ENCODE measurements around the gene ROBO1. TPM values are rescaled to one million over a fixed set of nuclear protein-coding genes. Genes with fewer than 3 reads are reported as not detected.

The ROBO1 gene
- total and polyA plus RNA-seq, 4 donors = 1.0 to 30.3 (median 3.9) TPM

- no peak overlapping the region for H3K9ac ChIP-seq (ENCODE audit: low read depth in 1 of 2, low read length in 2 of 2)
- no peaks in the 10 kb centered on the region for H3K27me3 ChIP-seq (ENCODE audit: control insufficient read depth in 4 of 4, insufficient read depth in 4 of 4, low read length in 3 of 4)
- H3K27ac ChIP-seq (ENCODE audit: low read depth in 1 of 2, low read length in 2 of 2) = no peak overlapping the region
- no peak for DNase-seq (ENCODE audit: low spot score)
- no peak overlapping the region for H3K4me3 ChIP-seq (ENCODE audit: low read depth in 1 of 3, low read length in 3 of 3)
- H3K36me3 ChIP-seq (ENCODE audit: control insufficient read depth in 4 of 4, insufficient read depth in 3 of 4, low read depth in 1 of 4, low read length in 3 of 4) = no peaks in the 10 kb centered on the region
- whole genome bisulfite sequencing = 68% methylated on average over 2 of the region's 2 CpGs
- TF ChIP-seq HNF4A (conservative IDR thresholded peaks at IDR 0.05) (no peak), RXRA (IDR thresholded peaks at IDR 0.05) (no peak), GABPA (IDR thresholded peaks at IDR 0.05 in 1 of 2, conservative IDR thresholded peaks at IDR 0.05 in 1 of 2) (no peak), YY1 (IDR thresholded peaks at IDR 0.05) (no peak), RAD21 (IDR thresholded peaks at IDR 0.05) (no peak), MAX (IDR thresholded peaks at IDR 0.05) (no peak)
- H3K4me1 ChIP-seq (ENCODE audit: control insufficient read depth in 4 of 4, insufficient read depth in 4 of 4, low read length in 3 of 4) = no peaks in the 10 kb centered on the region
- H3K9me3 ChIP-seq (ENCODE audit: control insufficient read depth in 4 of 4, low read length in 3 of 4) = no peaks in the 10 kb centered on the region
Measured at GRCh38 chr3:79351699-79352098, 416.1 kb downstream of the ROBO1 start.

- no peak for DNase-seq (ENCODE audit: low spot score)
- 32% methylated on average over 4 of the region's 4 CpGs for WGBS
- no peaks in the 10 kb centered on the region for H3K36me3 ChIP-seq (ENCODE audit: control insufficient read depth in 4 of 4, insufficient read depth in 3 of 4, low read depth in 1 of 4, low read length in 3 of 4)
- no peak for TF ChIP-seq FOXA1 (IDR thresholded peaks at IDR 0.05)
- no peak for TF ChIP-seq FOXA2 (IDR thresholded peaks at IDR 0.05)
- no peak for TF ChIP-seq HNF4G (IDR thresholded peaks at IDR 0.05)
- TF ChIP-seq GABPA (IDR thresholded peaks at IDR 0.05 in 1 of 2, conservative IDR thresholded peaks at IDR 0.05 in 1 of 2) = no peak
- TF ChIP-seq HNF4A (conservative IDR thresholded peaks at IDR 0.05) = no peak
- no peak for TF ChIP-seq ZBTB33 (IDR thresholded peaks at IDR 0.05)
- no peak for TF ChIP-seq JUND (IDR thresholded peaks at IDR 0.05)
- TF ChIP-seq EGR1 (IDR thresholded peaks at IDR 0.05; ENCODE audit: low read depth in 2 of 2) = no peak
- TF ChIP-seq NR2F2 (IDR thresholded peaks at IDR 0.05) = no peak
- no peak for TF ChIP-seq CTCF (IDR thresholded peaks at IDR 0.05; ENCODE audit: low read depth, low read length, missing input control)
- TF ChIP-seq REST (IDR thresholded peaks at IDR 0.05) = no peak
- no peak for TF ChIP-seq SP1 (IDR thresholded peaks at IDR 0.05)
- no peak for TF ChIP-seq ATF3 (IDR thresholded peaks at IDR 0.05)
- no peak for TF ChIP-seq MAX (IDR thresholded peaks at IDR 0.05)
- TF ChIP-seq YY1 (IDR thresholded peaks at IDR 0.05) = no peak
- no peak for TF ChIP-seq TAF1 (conservative IDR thresholded peaks at IDR 0.05)
- H3K27me3 ChIP-seq (ENCODE audit: control insufficient read depth in 4 of 4, insufficient read depth in 4 of 4, low read length in 3 of 4) = no peaks in the 10 kb centered on the region
- H3K27ac ChIP-seq (ENCODE audit: low read depth in 1 of 2, low read length in 2 of 2) = no peak overlapping the region
- H3K4me3 ChIP-seq (ENCODE audit: low read depth in 1 of 3, low read length in 3 of 3) = no peak overlapping the region
- H3K9ac ChIP-seq (ENCODE audit: low read depth in 1 of 2, low read length in 2 of 2) = no peak overlapping the region
- no peaks in the 10 kb centered on the region for H3K9me3 ChIP-seq (ENCODE audit: control insufficient read depth in 4 of 4, low read length in 3 of 4)
- H3K4me1 ChIP-seq (ENCODE audit: control insufficient read depth in 4 of 4, insufficient read depth in 4 of 4, low read length in 3 of 4) = no peaks in the 10 kb centered on the region
Measured at GRCh38 chr3:79344876-79345871, 422.6 kb downstream of the ROBO1 start.
